NCI-H2196 (cell line): Measurements from ENCODE around the gene CST5.
"Not testable (repeated sequence)": the region's sequence is repeated elsewhere in the genome, so short reads cannot be mapped to it uniquely, and the experiment has no call there.

Experiments used
- DNase-seq: peaks from one replicate; lab custom pipeline; 2025; ENCODE audit not compliant: unreplicated experiment; lab: John Stamatoyannopoulos, UW

CST5 gene

DNA sequence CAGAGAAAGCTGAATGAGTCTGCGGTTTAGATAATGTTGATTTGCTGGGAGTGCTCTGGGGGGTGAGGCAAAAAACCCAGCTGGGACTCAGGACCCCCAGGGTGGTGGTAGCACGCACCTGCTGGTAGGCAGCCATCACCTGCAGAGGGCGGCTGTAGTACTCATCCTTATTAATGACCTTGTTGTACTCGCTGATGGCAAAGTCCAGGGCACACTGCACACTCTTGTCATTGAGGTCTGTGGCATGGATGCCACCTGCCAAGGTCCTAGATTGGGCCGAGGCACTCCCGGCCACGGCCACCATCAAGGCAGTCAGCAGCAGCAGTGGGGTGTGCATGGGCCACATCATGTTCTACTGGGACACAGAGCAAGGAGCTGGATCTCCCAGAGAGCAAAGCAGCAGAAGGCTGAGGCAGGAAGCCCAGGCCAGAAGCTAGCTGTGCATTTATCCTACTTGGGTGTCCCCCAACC is at the start of gene CST5:
CST5 (minus strand) TSS at position 421 of the 471 bp plus-strand sequence; CDS start at position 349, 72 bp downstream.
- DNase-seq = no peak

DNA sequence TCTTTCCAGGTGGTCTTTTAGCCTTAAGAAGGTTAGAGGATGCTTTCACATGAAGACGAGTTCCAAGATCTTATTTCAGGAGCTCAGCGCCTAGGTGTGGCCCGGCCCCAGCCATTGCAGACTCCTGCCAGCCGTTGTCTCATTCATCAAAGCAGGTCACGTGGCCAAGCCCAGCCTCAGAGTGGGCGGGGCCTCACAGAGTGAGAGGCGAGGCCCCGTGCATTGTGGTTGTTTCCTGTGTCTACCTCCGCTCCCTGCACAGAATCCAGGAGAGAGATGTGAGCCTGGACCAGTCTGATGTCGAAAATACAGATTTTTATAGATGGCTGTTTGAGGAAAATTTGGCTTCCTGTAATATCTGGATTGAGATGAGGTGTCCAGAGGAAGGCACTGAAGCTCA is 49.2 kb upstream of the CST5 start:
- DNase-seq = no peak

- DNase-seq = no peak
These were observed 48.8 kb upstream of the CST5 start for GRCh38 chr20:23928353-23928752.

DNA sequence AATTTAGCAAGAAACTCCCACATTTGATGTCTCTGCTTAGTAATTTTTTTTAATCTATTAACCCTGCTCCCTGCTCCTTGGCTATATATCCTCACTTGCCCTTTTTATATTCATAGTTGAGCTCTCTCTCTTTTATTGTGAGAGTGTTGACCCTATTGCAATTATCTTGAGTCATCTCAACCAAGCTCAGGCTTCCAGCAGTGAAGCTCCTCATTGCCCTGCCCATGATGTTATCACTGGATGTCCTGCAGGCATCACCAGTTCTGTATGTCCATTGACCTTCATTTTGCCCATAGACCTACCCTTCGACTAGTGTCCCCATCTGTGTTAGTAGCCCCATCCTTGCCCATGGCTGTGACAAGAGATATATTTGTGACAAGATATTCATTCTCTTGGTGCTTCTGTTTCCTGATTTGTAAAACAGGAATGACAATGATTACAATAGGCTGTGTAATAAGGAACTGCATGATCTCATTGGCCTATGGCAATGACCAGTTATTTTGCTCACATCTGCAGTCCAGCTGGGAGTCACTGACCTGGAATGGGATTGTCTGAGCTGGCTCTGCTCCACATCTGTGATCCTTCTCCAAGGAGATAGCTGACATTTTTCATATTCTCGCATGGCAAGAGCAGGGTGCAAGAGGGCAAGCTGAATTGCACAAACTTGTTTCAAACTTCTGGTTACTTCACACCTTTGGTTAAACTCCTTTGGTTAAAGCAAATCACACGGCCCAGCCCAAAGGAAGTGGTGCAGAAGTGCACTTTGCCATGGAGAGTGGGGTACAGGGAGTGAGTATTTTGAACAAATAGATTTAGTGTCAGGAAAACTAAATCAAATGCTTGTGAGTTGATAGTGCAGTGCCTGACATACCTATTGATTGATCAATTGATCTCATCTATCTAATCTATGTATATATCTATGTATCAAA is 47.7 kb upstream of the CST5 start:
- DNase-seq = no peak

DNA sequence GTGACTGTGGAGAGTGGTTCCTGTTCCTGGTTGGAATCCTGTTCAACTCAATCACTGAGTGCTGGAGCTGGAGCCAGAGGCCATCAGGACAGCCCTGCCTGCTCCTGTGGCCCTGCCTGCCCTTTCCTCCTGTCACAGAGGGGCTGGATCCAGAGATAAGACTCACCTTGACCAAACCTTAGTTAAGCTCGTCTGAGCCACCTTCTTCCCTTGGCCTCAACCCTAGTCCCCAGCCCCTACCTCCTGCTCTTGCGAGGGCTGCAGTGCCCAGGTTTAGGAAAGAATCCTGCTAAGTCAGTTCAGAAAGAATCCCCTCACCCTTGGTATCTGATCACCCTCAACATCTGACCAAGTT is 47.0 kb upstream of the CST5 start:
- no peak for DNase-seq

GRCh38 chr20:23925789-23926525 is 46.4 kb upstream of the CST5 start:
- DNase-seq = no peak

GRCh38 chr20:23924751-23925150 is 45.2 kb upstream of the CST5 start:
- DNase-seq = no peak

- no peak for DNase-seq
These were observed 44.4 kb upstream of the CST5 start for GRCh38 chr20:23923891-23924435.

- no peak for DNase-seq
These were observed 43.8 kb upstream of the CST5 start for GRCh38 chr20:23923311-23923710.

DNA sequence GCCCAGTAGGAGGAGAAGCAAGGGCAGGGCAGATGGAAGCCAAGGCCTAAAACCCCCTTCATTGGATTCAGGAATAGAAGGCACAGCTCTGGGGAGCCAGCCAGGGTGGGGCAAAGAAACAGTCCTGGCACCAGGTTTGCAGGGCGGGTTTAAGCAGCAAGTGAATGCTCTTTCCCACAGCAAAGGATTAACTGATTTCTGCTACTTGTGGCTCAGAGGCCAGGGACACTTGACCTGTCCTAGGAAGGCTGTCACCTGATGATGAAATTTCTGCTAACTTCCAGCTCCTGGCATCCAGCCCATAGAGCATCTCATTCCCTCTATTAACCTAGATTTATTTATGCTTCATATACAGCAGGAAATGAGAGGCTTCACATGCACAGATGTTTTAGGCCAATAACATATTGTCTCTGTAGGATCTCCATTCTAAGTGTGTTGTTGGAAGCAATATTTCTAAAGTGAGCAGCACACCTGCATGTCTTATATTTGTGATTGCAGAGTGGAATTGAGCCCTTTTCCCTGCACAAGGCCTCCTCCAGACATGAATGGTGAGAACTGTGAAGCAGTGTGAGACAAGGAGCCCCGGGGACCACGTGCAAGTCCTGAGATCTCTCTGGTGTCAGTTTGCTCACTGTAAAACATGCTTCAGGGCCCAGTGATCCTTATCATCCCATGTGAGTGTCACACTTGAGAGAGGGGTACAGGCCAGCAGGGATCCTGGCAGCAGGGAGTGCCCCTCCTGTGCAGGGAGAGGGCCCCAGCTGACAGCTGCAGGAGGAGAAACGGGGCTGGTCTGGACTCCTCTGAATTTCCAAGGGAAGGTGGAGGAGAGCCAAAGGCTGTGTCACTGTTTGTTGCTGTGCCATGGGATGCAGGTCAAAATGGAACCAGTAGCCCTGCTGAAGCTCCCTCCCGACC is 41.1 kb upstream of the CST5 start:
- no peak for DNase-seq

- DNase-seq = no peak
These were observed 39.3 kb upstream of the CST5 start for GRCh38 chr20:23918896-23919295.

- DNase-seq = no peak
These were observed 38.7 kb upstream of the CST5 start for GRCh38 chr20:23918101-23918862.

DNA sequence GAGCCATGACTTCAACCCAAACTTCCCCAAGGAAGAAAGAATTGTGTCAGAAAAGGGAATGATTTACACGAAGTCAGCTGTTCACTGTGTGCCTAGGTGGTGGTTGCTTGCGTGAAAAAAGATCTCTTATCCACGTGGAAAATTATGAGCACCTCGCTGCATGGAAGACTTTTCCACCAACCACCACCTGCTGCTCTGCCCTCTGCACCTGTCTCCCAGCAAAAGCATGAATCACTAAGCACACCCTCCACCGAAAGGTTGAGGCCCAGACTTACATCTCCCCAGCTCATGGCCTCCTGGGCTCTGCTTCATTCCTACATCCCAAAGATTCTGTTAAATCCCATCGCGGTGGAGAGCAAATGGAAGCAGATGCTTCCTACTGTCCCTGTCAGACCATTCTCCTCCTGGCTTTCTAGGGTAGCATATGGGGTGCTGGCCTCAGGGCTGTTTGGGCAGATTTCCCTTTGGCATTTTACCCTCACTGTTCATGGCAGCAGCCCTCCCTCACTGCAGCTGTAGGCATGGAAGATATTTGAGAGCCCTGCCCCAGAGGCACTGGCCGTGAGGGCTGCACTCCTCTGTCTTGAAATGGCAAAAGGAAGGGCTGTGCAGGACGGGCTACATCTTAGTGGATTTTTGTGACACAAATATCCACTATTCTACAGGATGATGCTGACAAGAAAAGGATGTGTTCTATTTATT is 37.6 kb upstream of the CST5 start:
- no peak for DNase-seq

DNA sequence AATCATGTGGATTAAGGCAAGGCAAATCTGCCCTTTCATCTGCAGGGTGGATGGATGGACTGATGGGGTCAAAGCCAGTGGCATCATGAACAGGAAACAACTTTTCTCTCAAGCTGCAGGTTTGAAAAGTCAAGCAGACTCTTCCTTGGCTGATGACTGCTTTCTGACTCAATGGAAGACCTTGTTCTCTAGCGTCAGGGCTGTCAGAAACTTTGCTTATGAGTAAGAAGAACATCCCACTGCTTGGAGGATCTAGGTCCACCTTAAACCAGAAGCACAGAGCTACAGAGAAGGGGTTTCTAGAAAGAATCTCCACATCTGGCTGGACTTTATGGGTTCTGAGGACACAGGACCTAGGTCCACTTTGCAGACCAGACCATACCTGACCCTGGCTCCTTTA is 36.3 kb upstream of the CST5 start:
- DNase-seq = no peak

DNA sequence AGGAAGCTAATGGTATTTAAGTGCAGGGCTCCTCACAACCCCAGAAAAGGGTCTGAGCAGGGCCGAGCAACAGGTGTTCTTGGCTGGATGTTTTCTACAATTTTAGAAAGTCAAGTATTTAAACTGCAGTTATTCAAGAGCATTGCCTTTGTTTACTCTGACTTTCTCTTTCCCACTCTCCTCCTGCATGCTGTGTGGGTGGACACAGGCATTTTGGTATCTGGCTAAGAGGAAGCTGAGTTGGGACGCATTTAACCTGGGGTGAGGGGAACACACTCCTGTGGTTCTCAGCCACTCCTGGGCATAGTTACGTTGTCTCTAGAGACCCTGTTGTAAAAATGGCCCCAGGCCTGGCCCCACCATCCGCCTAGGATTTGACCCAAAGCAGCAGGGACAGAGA is 34.9 kb upstream of the CST5 start:
- DNase-seq = not testable (repeated sequence)

DNA sequence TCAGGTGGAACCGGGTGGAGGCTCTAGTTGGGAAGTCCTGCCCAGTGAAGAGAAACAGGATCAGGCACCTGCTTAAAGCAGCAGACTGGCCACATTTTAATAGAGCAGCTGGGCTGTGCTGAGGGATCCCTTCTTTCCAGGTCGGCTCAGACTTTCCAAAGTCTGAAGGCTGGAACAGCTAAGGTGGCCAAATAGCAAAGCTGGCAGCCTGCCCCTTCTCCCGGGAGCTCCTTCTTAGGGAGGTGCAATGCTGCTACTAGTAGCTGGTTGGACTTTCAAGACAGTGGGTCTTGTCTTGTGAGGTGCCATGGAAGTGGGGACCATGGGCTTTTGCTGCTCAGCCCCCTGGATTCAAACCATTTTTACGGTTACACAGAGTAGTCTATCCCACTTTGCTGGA is 30.7 kb upstream of the CST5 start:
- DNase-seq = no peak

DNA sequence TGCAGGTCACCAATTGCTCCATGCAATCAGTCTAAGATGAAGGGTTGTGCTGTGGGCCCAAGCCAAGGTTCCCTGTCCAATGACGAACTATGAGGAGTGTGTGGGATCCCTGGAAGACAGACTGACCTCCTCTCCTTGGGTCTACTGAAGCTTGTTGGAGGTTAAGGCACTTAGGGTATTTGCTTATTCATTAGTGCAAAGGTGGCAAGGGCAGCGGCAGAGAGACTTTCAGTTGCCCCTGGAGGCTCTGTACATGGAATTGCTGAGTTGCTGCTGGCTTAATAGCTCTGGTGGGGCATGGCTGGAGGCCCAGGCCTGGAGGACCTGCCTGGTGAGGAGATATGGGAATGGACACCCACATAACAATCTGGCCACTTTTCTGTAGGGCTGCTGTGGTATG is 29.8 kb upstream of the CST5 start:
- no peak for DNase-seq

- DNase-seq = no peak
These were observed 28.0 kb upstream of the CST5 start for GRCh38 chr20:23907579-23907978.

DNA sequence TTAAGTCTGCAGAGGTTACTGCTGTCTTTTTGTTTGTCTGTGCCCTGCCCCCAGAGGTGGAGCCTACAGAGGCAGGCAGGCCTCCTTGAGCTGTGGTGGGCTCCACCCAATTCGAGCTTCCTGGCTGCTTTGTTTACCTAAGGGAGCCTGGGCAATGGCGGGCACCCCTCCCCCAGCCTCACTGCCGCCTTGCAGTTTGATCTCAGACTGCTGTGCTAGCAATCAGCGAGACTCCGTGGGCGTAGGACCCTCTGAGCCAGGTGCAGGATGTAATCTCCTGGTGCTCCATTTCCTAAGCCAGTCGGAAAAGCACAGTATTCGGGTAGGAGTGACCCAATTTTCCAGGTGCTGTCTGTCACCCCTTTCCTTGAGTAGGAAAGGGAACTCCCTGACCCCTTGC is 22.8 kb upstream of the CST5 start:
- not testable (repeated sequence) for DNase-seq
